Measurements from ENCODE around the gene TBC1D22A.
"Not testable (repeated sequence)": the region's sequence is repeated elsewhere in the genome, so short reads cannot be mapped to it uniquely, and the experiment has no call there.

The TBC1D22A gene

GRCh38 chr22:47115518-47115890, 353.1 kb downstream of the TBC1D22A start:
- DNase-seq = no peak

GRCh38 chr22:47115921-47116320, 353.5 kb downstream of the TBC1D22A start:
- Histone ChIP-seq H3K4me1 (ENCODE audit: control insufficient read depth, low read depth, low read length) (no peaks in the 10 kb centered on the region), H3K4me2 (ENCODE audit: low read length) (no peak overlapping the region), H3K9ac (ENCODE audit: low read length) (no peak overlapping the region), H3K27ac (ENCODE audit: low read depth, low read length) (no peak overlapping the region), H4K5ac (ENCODE audit: low read length) (no peak overlapping the region), H3K18ac (ENCODE audit: low read length) (no peak overlapping the region), H4K8ac (ENCODE audit: low read depth, low read length) (no peak overlapping the region), H3K4ac (ENCODE audit: low read depth, low read length) (no peak overlapping the region), H3K79me1 (ENCODE audit: low read length) (no peaks in the 10 kb centered on the region), H3K4me3 (ENCODE audit: low read length) (no peak overlapping the region), H3K27me3 (ENCODE audit: insufficient read depth, low read length, poor library complexity) (no peaks in the 10 kb centered on the region), H3K56ac (ENCODE audit: low read length) (no peak overlapping the region), H3K79me2 (ENCODE audit: control insufficient read depth, insufficient read depth, low read length) (no peaks in the 10 kb centered on the region), H2BK5ac (ENCODE audit: low read length) (no peak overlapping the region), H3K36me3 (ENCODE audit: control insufficient read depth, insufficient read depth, low read length) (no peaks in the 10 kb centered on the region), H2BK120ac (ENCODE audit: low read depth, low read length) (no peak overlapping the region), H3K23ac (ENCODE audit: low read length) (no peak overlapping the region), H2AK5ac (ENCODE audit: low read length) (no peak overlapping the region), H2BK15ac (replicated peaks; ENCODE audit: low read depth) (no peak overlapping the region)
- DNase-seq = no peak
- WGBS (ENCODE audit: extremely low coverage, insufficient coverage, low lambda C conversion rate) = no CpG with 5 or more reads among the region's 13 CpGs

More at GRCh38 chr22:47115518-47115890, 353.1 kb downstream of the TBC1D22A start:
- no peaks in the 10 kb centered on the region for H3K79me1 ChIP-seq (ENCODE audit: low read length)
- H3K36me3 ChIP-seq (ENCODE audit: control insufficient read depth, insufficient read depth, low read length) = no peaks in the 10 kb centered on the region
- no CpG with 5 or more reads among the region's 14 CpGs for WGBS (ENCODE audit: extremely low coverage, insufficient coverage, low lambda C conversion rate)
- no peak overlapping the region for H2BK15ac ChIP-seq (replicated peaks; ENCODE audit: low read depth)
- no peak overlapping the region for H3K4me2 ChIP-seq (ENCODE audit: low read length)
- no peaks in the 10 kb centered on the region for H3K4me1 ChIP-seq (ENCODE audit: control insufficient read depth, low read depth, low read length)
- H3K56ac ChIP-seq (ENCODE audit: low read length) = no peak overlapping the region
- no peak overlapping the region for H3K27ac ChIP-seq (ENCODE audit: low read depth, low read length)
- H3K27me3 ChIP-seq (ENCODE audit: insufficient read depth, low read length, poor library complexity) = no peaks in the 10 kb centered on the region
- no peak overlapping the region for H2BK120ac ChIP-seq (ENCODE audit: low read depth, low read length)
- no peak overlapping the region for H4K5ac ChIP-seq (ENCODE audit: low read length)
- H2AK5ac ChIP-seq (ENCODE audit: low read length) = no peak overlapping the region
- no peak overlapping the region for H2BK5ac ChIP-seq (ENCODE audit: low read length)
- no peaks in the 10 kb centered on the region for H3K79me2 ChIP-seq (ENCODE audit: control insufficient read depth, insufficient read depth, low read length)
- no peak overlapping the region for H3K18ac ChIP-seq (ENCODE audit: low read length)
- no peak overlapping the region for H3K4ac ChIP-seq (ENCODE audit: low read depth, low read length)
- H3K23ac ChIP-seq (ENCODE audit: low read length) = no peak overlapping the region
- H3K9ac ChIP-seq (ENCODE audit: low read length) = no peak overlapping the region
- H4K8ac ChIP-seq (ENCODE audit: low read depth, low read length) = no peak overlapping the region
- H3K4me3 ChIP-seq (ENCODE audit: low read length) = no peak overlapping the region

- no peak overlapping the region for H3K4ac ChIP-seq (ENCODE audit: low read depth, low read length)
- no peaks in the 10 kb centered on the region for H3K27me3 ChIP-seq (ENCODE audit: insufficient read depth, low read length, poor library complexity)
- H3K36me3 ChIP-seq (ENCODE audit: control insufficient read depth, insufficient read depth, low read length) = no peaks in the 10 kb centered on the region
- no peak overlapping the region for H3K27ac ChIP-seq (ENCODE audit: low read depth, low read length)
- no peak overlapping the region for H4K5ac ChIP-seq (ENCODE audit: low read length)
- no peaks in the 10 kb centered on the region for H3K79me1 ChIP-seq (ENCODE audit: low read length)
- no peak overlapping the region for H3K4me2 ChIP-seq (ENCODE audit: low read length)
- no peak for DNase-seq
- peak overlapping the region; percentile 66 for H3K23ac ChIP-seq (ENCODE audit: low read length)
- H2BK15ac ChIP-seq (replicated peaks; ENCODE audit: low read depth) = no peak overlapping the region
- no CpG with 5 or more reads among the region's 28 CpGs for WGBS (ENCODE audit: extremely low coverage, insufficient coverage, low lambda C conversion rate)
- no peak overlapping the region for H3K9ac ChIP-seq (ENCODE audit: low read length)
- H3K18ac ChIP-seq (ENCODE audit: low read length) = no peak overlapping the region
- H2BK120ac ChIP-seq (ENCODE audit: low read depth, low read length) = no peak overlapping the region
- no peak overlapping the region for H3K56ac ChIP-seq (ENCODE audit: low read length)
- no peaks in the 10 kb centered on the region for H3K79me2 ChIP-seq (ENCODE audit: control insufficient read depth, insufficient read depth, low read length)
- H3K4me1 ChIP-seq (ENCODE audit: control insufficient read depth, low read depth, low read length) = no peaks in the 10 kb centered on the region
- no peak overlapping the region for H2AK5ac ChIP-seq (ENCODE audit: low read length)
- H4K8ac ChIP-seq (ENCODE audit: low read depth, low read length) = no peak overlapping the region
- no peak overlapping the region for H3K4me3 ChIP-seq (ENCODE audit: low read length)
- no peak overlapping the region for H2BK5ac ChIP-seq (ENCODE audit: low read length)
These were observed 354.2 kb downstream of the TBC1D22A start for GRCh38 chr22:47116426-47117341.

GRCh38 chr22:47117442-47117841, 355.0 kb downstream of the TBC1D22A start:
- not testable (repeated sequence) for H3K4ac ChIP-seq (ENCODE audit: low read depth, low read length); H4K8ac ChIP-seq (ENCODE audit: low read depth, low read length); H3K9ac ChIP-seq (ENCODE audit: low read length); H3K79me1 ChIP-seq (ENCODE audit: low read length); DNase-seq; H2BK120ac ChIP-seq (ENCODE audit: low read depth, low read length); H3K4me1 ChIP-seq (ENCODE audit: control insufficient read depth, low read depth, low read length); H3K4me2 ChIP-seq (ENCODE audit: low read length); H3K36me3 ChIP-seq (ENCODE audit: control insufficient read depth, insufficient read depth, low read length); H3K56ac ChIP-seq (ENCODE audit: low read length); H3K79me2 ChIP-seq (ENCODE audit: control insufficient read depth, insufficient read depth, low read length); H3K18ac ChIP-seq (ENCODE audit: low read length); H2BK15ac ChIP-seq (replicated peaks; ENCODE audit: low read depth); H4K5ac ChIP-seq (ENCODE audit: low read length); H3K23ac ChIP-seq (ENCODE audit: low read length); H3K4me3 ChIP-seq (ENCODE audit: low read length); H2BK5ac ChIP-seq (ENCODE audit: low read length); H3K27me3 ChIP-seq (ENCODE audit: insufficient read depth, low read length, poor library complexity); H2AK5ac ChIP-seq (ENCODE audit: low read length); H3K27ac ChIP-seq (ENCODE audit: low read depth, low read length)
- no CpG with 5 or more reads among the region's 18 CpGs for WGBS (ENCODE audit: extremely low coverage, insufficient coverage, low lambda C conversion rate)

GRCh38 chr22:47119181-47119580, 356.7 kb downstream of the TBC1D22A start:
- no peak overlapping the region for H2AK5ac ChIP-seq (ENCODE audit: low read length)
- H4K8ac ChIP-seq (ENCODE audit: low read depth, low read length) = no peak overlapping the region
- H3K27ac ChIP-seq (ENCODE audit: low read depth, low read length) = no peak overlapping the region
- H3K9ac ChIP-seq (ENCODE audit: low read length) = no peak overlapping the region
- no peaks in the 10 kb centered on the region for H3K79me2 ChIP-seq (ENCODE audit: control insufficient read depth, insufficient read depth, low read length)
- H3K27me3 ChIP-seq (ENCODE audit: insufficient read depth, low read length, poor library complexity) = no peaks in the 10 kb centered on the region
- DNase-seq = no peak
- no peak overlapping the region for H3K4me2 ChIP-seq (ENCODE audit: low read length)
- no peak overlapping the region for H3K4me3 ChIP-seq (ENCODE audit: low read length)
- H2BK15ac ChIP-seq (replicated peaks; ENCODE audit: low read depth) = no peak overlapping the region
- H4K5ac ChIP-seq (ENCODE audit: low read length) = no peak overlapping the region
- no peaks in the 10 kb centered on the region for H3K4me1 ChIP-seq (ENCODE audit: control insufficient read depth, low read depth, low read length)
- no peak overlapping the region for H3K56ac ChIP-seq (ENCODE audit: low read length)
- H3K36me3 ChIP-seq (ENCODE audit: control insufficient read depth, insufficient read depth, low read length) = no peaks in the 10 kb centered on the region
- H2BK120ac ChIP-seq (ENCODE audit: low read depth, low read length) = no peak overlapping the region
- no peak overlapping the region for H3K23ac ChIP-seq (ENCODE audit: low read length)
- no CpG with 5 or more reads among the region's 8 CpGs for WGBS (ENCODE audit: extremely low coverage, insufficient coverage, low lambda C conversion rate)
- H3K18ac ChIP-seq (ENCODE audit: low read length) = no peak overlapping the region
- no peaks in the 10 kb centered on the region for H3K79me1 ChIP-seq (ENCODE audit: low read length)
- no peak overlapping the region for H3K4ac ChIP-seq (ENCODE audit: low read depth, low read length)
- H2BK5ac ChIP-seq (ENCODE audit: low read length) = no peak overlapping the region

GRCh38 chr22:47120399-47120798, 357.9 kb downstream of the TBC1D22A start:
- Histone ChIP-seq H2AK5ac (ENCODE audit: low read length) (no peak overlapping the region), H2BK120ac (ENCODE audit: low read depth, low read length) (no peak overlapping the region), H2BK15ac (replicated peaks; ENCODE audit: low read depth) (no peak overlapping the region), H3K79me1 (ENCODE audit: low read length) (no peaks in the 10 kb centered on the region), H3K79me2 (ENCODE audit: control insufficient read depth, insufficient read depth, low read length) (no peaks in the 10 kb centered on the region), H3K23ac (ENCODE audit: low read length) (no peak overlapping the region), H3K4me1 (ENCODE audit: control insufficient read depth, low read depth, low read length) (no peaks in the 10 kb centered on the region), H3K4me2 (ENCODE audit: low read length) (no peak overlapping the region), H4K8ac (ENCODE audit: low read depth, low read length) (no peak overlapping the region), H3K27ac (ENCODE audit: low read depth, low read length) (no peak overlapping the region), H3K36me3 (ENCODE audit: control insufficient read depth, insufficient read depth, low read length) (no peaks in the 10 kb centered on the region), H2BK5ac (ENCODE audit: low read length) (no peak overlapping the region), H3K4ac (ENCODE audit: low read depth, low read length) (no peak overlapping the region), H4K5ac (ENCODE audit: low read length) (no peak overlapping the region), H3K56ac (ENCODE audit: low read length) (no peak overlapping the region), H3K9ac (ENCODE audit: low read length) (no peak overlapping the region), H3K18ac (ENCODE audit: low read length) (no peak overlapping the region), H3K27me3 (ENCODE audit: insufficient read depth, low read length, poor library complexity) (no peaks in the 10 kb centered on the region), H3K4me3 (ENCODE audit: low read length) (no peak overlapping the region)
- DNase-seq = no peak
- no CpG with 5 or more reads among the region's 2 CpGs for WGBS (ENCODE audit: extremely low coverage, insufficient coverage, low lambda C conversion rate)

Measured in mesendoderm (in vitro differentiated cells).